ENCODE data around the gene KLB. TPM values are rescaled to one million over a fixed set of nuclear protein-coding genes. Genes with fewer than 3 reads are reported as not detected.

Gene KLB
- total RNA-seq, 1 donor from 2014 or later: 0.08 TPM

DNA sequence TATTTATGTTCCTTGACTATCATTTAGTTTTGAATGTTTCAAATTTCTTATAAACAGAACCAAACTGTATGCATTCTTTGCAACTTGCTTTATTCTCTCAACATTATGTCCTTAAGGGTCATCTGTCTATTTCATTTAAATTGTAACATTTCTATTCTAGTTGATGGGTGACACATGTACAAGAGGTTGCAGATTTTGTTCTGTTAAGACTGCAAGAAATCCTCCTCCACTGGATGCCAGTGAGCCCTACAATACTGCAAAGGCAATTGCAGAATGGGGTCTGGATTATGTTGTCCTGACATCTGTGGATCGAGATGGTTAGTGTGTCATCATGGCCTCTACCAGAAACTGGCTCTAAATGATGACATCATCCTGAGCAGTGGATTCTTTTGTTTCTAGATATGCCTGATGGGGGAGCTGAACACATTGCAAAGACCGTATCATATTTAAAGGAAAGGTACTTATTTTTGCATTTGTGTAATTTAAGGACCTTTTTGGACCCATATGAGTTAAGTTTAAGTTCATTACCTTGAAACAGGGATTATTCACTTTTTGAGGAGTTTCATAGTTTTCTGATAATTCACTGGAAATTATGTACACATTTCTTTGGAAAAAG lies 58.3 kb downstream of the KLB start:
- no peak for DNase-seq (ENCODE audit: low spot score)

DNA sequence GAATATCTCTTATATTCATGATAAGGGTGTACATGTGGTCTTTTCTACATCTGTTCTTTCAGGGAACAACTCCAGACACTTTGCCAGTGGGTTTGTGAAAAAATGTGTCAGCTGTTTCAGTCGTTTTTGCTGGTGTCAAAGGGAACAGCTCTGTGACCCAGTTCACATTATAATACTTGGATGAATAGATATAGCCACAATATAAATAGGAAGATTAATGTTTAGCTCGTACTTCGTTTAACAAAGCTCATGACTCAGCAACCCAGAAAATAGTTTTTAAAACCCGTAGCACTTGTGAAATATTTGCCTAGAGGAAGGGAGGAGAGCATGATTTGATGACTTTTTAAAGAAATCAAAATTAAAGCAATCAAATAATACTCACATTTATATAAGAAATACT lies 60.0 kb downstream of the KLB start:
- DNase-seq (ENCODE audit: low spot score): no peak

- no peak for DNase-seq (ENCODE audit: low spot score)
Observed at GRCh38 chr4:39467464-39467863, 60.7 kb downstream of the KLB start.

DNA sequence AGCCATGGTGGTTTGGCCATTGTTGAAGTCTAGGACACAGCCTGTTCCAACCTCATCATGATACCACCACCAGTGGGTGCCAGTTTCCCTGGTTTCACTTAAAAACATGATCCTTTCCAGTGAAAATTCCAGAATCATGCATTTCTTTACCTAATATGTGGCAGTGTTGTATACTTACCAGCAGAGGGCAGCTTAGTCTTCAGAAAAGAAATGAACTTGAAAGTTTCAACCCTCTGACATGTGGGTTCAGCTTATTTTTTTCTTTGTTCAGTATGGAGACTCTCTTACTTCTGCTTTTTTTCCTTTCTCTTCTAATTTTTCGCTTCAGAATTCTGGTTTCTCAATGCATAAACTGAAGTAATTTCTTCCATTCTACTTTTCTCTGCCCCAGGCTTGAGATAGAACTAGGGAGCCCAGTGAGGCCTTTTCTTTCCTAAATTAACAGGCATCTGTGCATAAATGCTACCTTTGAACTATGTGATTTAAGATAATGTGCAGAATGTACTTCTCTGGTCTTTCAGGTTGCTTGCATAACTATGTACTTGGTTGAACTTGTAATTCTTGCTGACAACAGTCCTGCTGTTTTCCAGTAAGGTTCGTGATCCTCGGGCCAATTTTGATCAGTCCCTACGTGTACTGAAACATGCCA lies 62.8 kb downstream of the KLB start:
- DNase-seq (ENCODE audit: low spot score): no peak

- no peak for DNase-seq (ENCODE audit: low spot score)
Observed at GRCh38 chr4:39470402-39470801, 63.7 kb downstream of the KLB start.

DNA sequence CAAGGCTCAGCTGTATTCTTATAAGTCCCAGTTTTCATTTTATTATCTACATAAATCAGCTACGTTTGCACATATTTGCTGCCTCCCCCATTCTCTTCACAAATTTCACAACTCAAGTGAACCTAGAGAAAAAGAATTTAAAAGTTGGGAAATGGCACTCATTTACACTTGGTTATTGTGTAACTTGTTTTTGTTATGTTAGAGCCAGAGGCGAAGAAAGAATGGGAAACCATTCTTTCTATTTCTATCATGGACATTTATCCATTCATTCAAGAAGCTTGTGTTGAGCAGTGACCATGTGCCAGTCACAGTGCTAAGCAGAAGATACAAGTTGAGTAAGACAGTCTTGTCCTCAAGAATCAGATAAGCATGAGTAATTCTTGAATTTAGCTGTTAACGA lies 65.7 kb downstream of the KLB start:
- no peak for DNase-seq (ENCODE audit: low spot score)

DNA sequence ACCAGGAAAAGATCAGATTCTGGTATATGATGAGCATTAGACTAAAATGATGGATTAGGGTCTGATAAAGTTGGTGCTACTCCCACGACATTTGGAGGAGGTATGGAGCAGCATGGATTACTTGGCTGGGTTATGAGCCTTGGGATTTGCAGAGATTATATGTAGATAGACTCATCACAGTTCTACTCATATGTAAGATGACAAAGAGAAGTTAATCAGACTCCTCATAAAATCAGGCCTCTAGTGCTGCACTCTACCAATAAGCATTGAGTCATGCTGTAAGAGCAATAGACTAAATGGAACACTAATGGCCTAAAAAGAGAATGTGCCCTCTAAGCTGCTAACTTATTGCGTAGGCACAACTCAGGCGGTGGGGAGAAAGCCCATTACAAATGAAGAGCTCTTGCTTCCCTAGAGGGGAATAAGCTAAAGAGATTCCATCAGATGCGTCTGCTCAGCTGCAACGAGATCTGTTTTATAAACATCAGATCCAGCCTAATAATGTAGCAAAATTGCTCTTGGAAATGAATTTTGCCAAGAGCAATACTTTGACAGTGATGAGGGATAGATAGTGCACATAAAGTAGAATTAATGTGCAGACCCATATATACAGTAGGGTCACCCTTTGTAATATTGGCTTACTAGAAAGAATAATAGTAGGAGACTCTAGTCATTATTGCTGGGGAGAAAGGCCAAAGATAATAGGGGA lies 69.6 kb downstream of the KLB start:
- DNase-seq (ENCODE audit: low spot score): no peak

DNA sequence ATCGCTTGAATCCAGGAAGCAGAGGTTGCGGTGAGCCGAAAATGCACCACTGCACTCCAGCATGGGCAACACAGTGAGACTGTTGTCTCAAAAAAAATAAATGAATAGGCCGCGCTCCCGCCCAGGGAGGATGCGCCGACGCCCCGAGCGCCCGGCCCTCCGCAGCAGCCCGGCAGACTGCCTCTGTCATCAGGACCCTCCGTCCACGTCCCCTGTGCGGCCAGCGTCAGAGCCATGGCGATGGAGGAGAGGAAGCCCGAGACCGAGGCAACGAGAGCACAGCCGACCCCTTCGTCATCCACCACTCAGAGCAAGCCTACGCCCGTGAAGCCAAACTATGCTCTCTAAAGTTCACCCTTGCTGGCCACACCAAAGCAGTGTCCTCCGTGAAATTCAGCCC lies 73.5 kb downstream of the KLB start:
- no peak for DNase-seq (ENCODE audit: low spot score)

GRCh38 chr4:39480902-39481695 lies 74.4 kb downstream of the KLB start:
- no peak for DNase-seq (ENCODE audit: low spot score)

DNA sequence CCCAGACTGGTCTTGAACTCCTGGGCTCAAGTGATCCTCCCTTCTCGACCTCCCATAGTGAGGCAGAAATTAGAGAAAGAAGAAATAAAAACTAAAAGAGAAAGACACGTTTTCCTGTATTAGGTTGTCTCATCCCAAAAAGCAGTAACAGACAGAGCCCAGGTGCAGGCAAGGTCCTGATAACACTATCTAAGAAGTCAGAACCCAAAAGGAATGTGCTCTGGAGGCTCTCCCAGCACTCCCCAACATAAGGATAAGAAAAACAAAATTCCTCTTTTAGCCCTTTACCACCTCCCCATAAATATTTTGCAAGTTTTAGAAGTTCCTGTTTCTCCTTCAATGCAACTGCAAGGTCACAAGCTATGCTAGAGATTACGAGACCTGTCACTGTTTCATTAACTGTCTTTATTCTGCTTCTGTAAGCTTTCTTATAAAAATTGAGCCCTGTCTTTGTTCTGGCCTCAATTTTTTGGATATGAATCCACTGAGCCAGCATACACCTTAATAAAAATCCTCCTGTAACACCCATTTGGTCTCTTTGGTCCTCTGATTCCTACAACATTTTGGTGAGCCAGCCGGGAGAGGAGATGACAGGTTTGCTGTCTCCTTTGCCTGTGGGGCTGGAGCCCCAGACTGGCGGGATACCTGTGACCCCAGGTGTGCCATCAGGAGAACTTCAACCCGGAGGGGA lies 78.0 kb downstream of the KLB start:
- DNase-seq (ENCODE audit: low spot score): no peak

- no peak for DNase-seq (ENCODE audit: low spot score)
Observed at GRCh38 chr4:39486221-39486804, 79.6 kb downstream of the KLB start.

GRCh38 chr4:39490322-39490721 lies 83.6 kb downstream of the KLB start:
- DNase-seq (ENCODE audit: low spot score): no peak

DNA sequence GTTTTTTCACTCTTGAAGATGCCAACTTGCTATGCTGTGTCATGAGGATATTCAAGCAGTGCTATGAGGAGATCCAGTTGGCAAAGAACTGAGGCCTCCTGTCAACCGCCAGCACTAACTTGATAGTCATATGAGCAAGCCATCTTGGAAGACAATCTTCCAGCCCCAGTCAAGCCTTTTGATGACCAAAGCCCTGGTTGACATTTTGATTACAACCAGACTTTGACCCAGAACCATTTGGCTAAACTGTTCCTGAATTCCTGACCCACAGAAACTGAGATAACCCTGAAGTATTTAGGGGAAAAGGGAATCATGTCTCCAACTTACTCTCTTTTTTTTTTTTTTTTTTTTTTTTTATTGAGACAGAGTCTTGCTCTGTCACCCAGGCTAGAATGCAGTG lies 87.6 kb downstream of the KLB start:
- no peak for DNase-seq (ENCODE audit: low spot score)

DNA sequence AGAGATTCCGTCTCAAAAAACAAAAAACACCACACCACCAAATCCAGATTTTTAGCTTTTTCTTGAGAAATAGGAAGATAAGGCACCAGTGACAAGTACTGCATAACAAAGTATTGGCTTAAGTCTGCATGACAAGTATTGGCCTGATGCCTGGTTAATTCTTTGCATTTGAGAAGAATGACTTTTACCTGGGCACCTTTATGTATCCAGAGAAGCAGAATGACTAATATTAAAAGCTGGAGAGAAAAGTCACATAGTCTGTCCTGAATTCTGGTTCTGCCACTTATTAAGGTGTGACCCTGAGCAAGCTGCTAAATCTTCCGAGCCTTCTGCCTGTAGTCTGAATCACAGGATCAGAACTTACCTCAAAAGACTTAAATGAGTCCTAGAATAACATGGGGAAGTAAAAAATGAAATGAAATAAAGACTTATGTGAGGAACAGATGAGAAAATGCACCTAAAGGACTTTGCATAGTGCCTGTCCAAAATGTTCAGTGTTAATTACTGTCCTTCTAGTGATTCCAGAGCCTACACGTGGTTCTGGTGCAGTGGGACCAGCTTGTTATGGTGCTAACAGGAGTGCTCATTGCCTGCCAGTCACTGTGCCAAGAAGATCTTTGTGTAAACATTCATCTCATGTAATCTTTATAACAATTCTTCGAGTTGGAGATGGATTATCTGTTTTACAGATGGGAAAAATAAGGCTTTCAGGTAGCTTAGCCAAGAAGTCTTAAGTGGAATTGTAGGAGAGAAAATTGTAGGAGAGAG lies 88.9 kb downstream of the KLB start:
- DNase-seq (ENCODE audit: low spot score): no peak

- DNase-seq (ENCODE audit: low spot score): no peak
Observed at GRCh38 chr4:39497909-39498726, 91.4 kb downstream of the KLB start.

GRCh38 chr4:39498727-39499020 lies 91.9 kb downstream of the KLB start:
- DNase-seq (ENCODE audit: low spot score): no peak

Measured in ureter (tissue), 1 donor.